ENCODE measurements around the gene FTO.

The FTO gene

DNA sequence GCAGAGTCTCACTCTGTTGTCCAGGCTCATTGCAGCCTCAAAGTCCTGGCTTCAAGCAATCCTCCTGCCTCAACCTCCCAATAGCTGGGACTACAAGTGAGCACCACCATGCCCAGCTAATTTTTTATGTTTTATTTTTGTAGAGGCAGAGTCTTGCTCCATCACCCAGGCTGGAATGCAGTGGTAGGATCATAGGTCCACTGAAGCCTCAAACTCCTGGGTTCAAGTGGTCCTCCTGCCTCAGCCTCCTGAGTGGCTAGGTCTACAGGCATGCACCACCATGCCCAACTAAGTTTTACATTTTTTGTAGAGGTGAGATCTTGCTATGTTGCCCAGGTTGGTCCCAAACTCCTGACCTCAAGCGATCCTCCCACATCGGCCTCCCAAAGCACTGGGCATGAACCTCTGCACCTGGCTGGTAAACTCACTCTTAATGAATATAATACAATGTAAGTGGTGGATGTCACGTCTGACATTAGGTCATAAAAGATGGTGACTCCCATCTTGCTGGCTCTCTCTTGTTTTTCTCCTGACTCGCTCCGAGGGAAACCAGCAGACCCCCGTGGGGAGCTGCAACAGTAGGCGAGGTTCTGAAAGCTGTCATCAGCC is 456.4 kb downstream of the FTO start:
- Histone ChIP-seq H3K9me3 (replicated peaks in 1 of 2; ENCODE audit: control insufficient read depth in 2 of 2, insufficient read depth in 1 of 2, low read depth in 1 of 2, low read length in 2 of 2) (peaks cover 1 to 8% of the 10 kb centered on the region in 2 donors), H3K79me1 (ENCODE audit: low read depth, low read length) (no peaks in the 10 kb centered on the region)

DNA sequence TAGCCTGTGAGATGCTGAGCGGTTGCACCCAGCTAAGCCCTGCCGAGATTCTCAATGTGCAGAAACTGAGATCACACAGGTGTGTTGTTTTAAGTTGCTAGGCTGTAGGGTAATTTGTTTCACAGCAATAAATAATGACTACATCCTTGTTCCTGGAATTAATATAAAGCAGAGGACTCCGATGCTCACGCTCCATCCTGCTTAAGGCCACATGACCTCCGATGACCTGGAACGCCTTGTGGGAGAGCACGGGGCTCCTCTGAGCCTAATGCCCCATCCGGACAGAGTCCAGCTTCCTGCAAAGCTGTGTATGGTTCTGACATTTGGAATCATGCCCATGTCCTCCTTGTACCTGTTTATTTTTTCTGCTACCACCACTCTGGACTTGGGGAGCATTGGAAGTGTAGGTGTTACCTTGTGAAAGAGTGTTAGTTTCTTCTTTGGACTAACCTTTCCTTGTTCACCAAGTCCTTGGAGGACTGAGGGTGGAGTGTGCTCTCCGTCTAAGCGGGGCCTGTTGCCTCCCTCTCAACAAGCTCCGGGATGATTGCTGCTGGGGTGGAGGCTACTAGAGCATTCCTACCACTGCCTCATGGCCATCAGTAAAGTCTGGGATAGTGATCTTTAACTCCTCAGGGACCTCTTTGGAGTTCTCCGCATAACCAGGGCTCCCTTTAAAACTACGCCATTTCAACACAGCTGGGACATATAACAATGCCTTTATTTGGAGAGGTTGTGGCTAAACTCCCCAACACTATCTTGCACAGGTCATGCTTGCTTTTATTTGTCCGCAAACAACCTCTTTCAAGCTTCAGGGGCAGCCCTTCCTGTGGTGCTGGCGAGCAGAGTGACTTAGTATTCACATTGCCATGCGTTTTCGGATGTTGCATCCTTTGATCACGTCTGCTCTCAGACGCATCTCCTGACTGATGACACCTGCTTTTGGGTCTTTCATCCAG is 457.3 kb downstream of the FTO start:
- peaks cover 0 to 2% of the 10 kb centered on the region in 2 donors for H3K36me3 ChIP-seq (replicated peaks in 1 of 2; ENCODE audit: control insufficient read depth in 2 of 2, insufficient read depth in 2 of 2, low read length in 2 of 2)
- no peaks in the 10 kb centered on the region for H3K79me1 ChIP-seq (ENCODE audit: low read depth, low read length)
- no peak overlapping the region for H3K9ac ChIP-seq (ENCODE audit: low read depth, low read length, poor library complexity)
- no peak overlapping the region for H3K14ac ChIP-seq (ENCODE audit: low read length)
- H2BK5ac ChIP-seq (ENCODE audit: low read length) = no peak overlapping the region
- H3K4ac ChIP-seq (ENCODE audit: low read length) = no peak overlapping the region
- H3K27me3 ChIP-seq (ENCODE audit: control insufficient read depth in 3 of 3, insufficient read depth in 3 of 3, low read depth in 1 of 3, low read length in 3 of 3) = peaks cover 0 to 5% (median 0%) of the 10 kb centered on the region in 3 experiments
- H2AK5ac ChIP-seq (ENCODE audit: low read depth, low read length) = no peak overlapping the region
- no peak overlapping the region for H2BK120ac ChIP-seq (ENCODE audit: low read depth, low read length)
- no peak overlapping the region for H4K8ac ChIP-seq (ENCODE audit: low read depth, low read length)
- H3K4me1 ChIP-seq (ENCODE audit: control insufficient read depth in 2 of 2, insufficient read depth in 1 of 2, low read depth in 1 of 2, low read length in 2 of 2) = peaks cover 2 to 6% of the 10 kb centered on the region in 2 donors
- no peak overlapping the region for H3K4me3 ChIP-seq (ENCODE audit: low read length in 2 of 2)
- H2BK12ac ChIP-seq (ENCODE audit: low read length) = no peak overlapping the region
- H3K9me3 ChIP-seq (replicated peaks in 1 of 2; ENCODE audit: control insufficient read depth in 2 of 2, insufficient read depth in 1 of 2, low read depth in 1 of 2, low read length in 2 of 2) = peaks cover 1 to 8% of the 10 kb centered on the region in 2 donors
- no peak overlapping the region for H3K18ac ChIP-seq (ENCODE audit: low read length)
- H3K4me2 ChIP-seq (ENCODE audit: insufficient read depth, low read length, poor library complexity, severe bottlenecking) = no peak overlapping the region
- no peak for DNase-seq (ENCODE audit: low spot score)
- no peak overlapping the region for H2AFZ ChIP-seq (ENCODE audit: low read length)
- no peak overlapping the region for H2BK15ac ChIP-seq (ENCODE audit: low read length)
- no peak overlapping the region for H4K91ac ChIP-seq (ENCODE audit: low read depth, low read length, poor library complexity)
- no peak overlapping the region for H3K23ac ChIP-seq (ENCODE audit: low read depth, low read length, poor library complexity)
- no peak overlapping the region for H3K27ac ChIP-seq (replicated peaks; ENCODE audit: low read length)
- no CpG with 5 or more reads among the region's 19 CpGs for WGBS, 2 donors (ENCODE audit: extremely low coverage in 2 of 2, insufficient read length in 2 of 2, insufficient replicate concordance in 1 of 2)

More for the DNA sequence above, 456.4 kb downstream of the FTO start:
- H3K14ac ChIP-seq (ENCODE audit: low read length) = no peak overlapping the region
- H2BK12ac ChIP-seq (ENCODE audit: low read length) = no peak overlapping the region
- no peak overlapping the region for H2AK5ac ChIP-seq (ENCODE audit: low read depth, low read length)
- peaks cover 0 to 2% of the 10 kb centered on the region in 2 donors for H3K36me3 ChIP-seq (replicated peaks in 1 of 2; ENCODE audit: control insufficient read depth in 2 of 2, insufficient read depth in 2 of 2, low read length in 2 of 2)
- no peak overlapping the region for H3K4me2 ChIP-seq (ENCODE audit: insufficient read depth, low read length, poor library complexity, severe bottlenecking)
- no peak overlapping the region for H2BK15ac ChIP-seq (ENCODE audit: low read length)
- peaks cover 0 to 5% (median 0%) of the 10 kb centered on the region in 3 experiments for H3K27me3 ChIP-seq (ENCODE audit: control insufficient read depth in 3 of 3, insufficient read depth in 3 of 3, low read depth in 1 of 3, low read length in 3 of 3)
- H2BK120ac ChIP-seq (ENCODE audit: low read depth, low read length) = no peak overlapping the region
- H3K4me1 ChIP-seq (ENCODE audit: control insufficient read depth in 2 of 2, insufficient read depth in 1 of 2, low read depth in 1 of 2, low read length in 2 of 2) = peaks cover 2 to 4% of the 10 kb centered on the region in 2 donors
- H4K91ac ChIP-seq (ENCODE audit: low read depth, low read length, poor library complexity) = no peak overlapping the region
- no peak overlapping the region for H3K4me3 ChIP-seq (ENCODE audit: low read length in 2 of 2)
- H3K18ac ChIP-seq (ENCODE audit: low read length) = no peak overlapping the region
- DNase-seq (ENCODE audit: low spot score) = no peak
- no peak overlapping the region for H4K8ac ChIP-seq (ENCODE audit: low read depth, low read length)
- no peak overlapping the region for H3K27ac ChIP-seq (replicated peaks; ENCODE audit: low read length)
- H3K23ac ChIP-seq (ENCODE audit: low read depth, low read length, poor library complexity) = no peak overlapping the region
- WGBS, 2 donors (ENCODE audit: extremely low coverage in 2 of 2, insufficient read length in 2 of 2, insufficient replicate concordance in 1 of 2) = no CpG with 5 or more reads among the region's 7 CpGs
- H2BK5ac ChIP-seq (ENCODE audit: low read length) = no peak overlapping the region
- no peak overlapping the region for H3K9ac ChIP-seq (ENCODE audit: low read depth, low read length, poor library complexity)
- no peak overlapping the region for H2AFZ ChIP-seq (ENCODE audit: low read length)
- H3K4ac ChIP-seq (ENCODE audit: low read length) = no peak overlapping the region

DNA sequence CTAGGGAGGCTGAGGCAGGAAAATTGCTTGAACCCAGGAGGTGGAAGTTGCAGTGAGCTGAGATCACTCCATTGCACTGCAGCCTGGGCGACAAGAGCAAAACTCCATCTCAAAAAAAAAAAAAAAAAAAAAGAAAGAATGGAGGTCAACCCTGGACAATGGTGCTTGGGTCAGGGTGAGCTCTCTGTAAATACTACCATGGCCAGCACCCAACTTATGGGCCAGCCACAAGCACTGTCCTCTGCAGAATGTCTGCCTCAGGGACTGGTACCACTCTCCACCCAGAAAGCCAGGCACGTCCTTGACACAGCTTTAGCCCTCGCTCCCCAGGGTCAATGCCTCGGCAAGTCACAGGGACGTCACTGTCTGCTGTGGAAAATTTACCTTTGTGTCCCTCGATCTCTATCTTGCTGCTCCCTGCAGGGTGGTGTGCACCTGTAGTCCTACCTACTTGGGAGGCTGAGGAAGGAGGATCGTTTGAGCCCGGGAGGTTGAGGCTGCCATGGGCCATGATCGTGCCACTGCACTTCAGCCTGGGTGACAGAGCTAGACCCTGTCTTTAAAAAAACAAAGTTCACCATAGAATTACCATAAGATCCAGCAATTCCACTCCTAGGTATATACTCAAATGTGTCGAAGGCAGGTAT is 459.4 kb downstream of the FTO start:
- H3K9ac ChIP-seq (ENCODE audit: low read depth, low read length, poor library complexity) = no peak overlapping the region
- H2BK120ac ChIP-seq (ENCODE audit: low read depth, low read length) = no peak overlapping the region
- H3K27me3 ChIP-seq (ENCODE audit: control insufficient read depth in 3 of 3, insufficient read depth in 3 of 3, low read depth in 1 of 3, low read length in 3 of 3) = peaks cover 0 to 5% (median 0%) of the 10 kb centered on the region in 3 experiments
- no CpG with 5 or more reads among the region's 10 CpGs for WGBS, 2 donors (ENCODE audit: extremely low coverage in 2 of 2, insufficient read length in 2 of 2, insufficient replicate concordance in 1 of 2)
- no peak overlapping the region for H4K8ac ChIP-seq (ENCODE audit: low read depth, low read length)
- no peaks in the 10 kb centered on the region for H3K79me1 ChIP-seq (ENCODE audit: low read depth, low read length)
- no peaks in the 10 kb centered on the region for H3K36me3 ChIP-seq (replicated peaks in 1 of 2; ENCODE audit: control insufficient read depth in 2 of 2, insufficient read depth in 2 of 2, low read length in 2 of 2)
- H2BK12ac ChIP-seq (ENCODE audit: low read length) = no peak overlapping the region
- H2BK5ac ChIP-seq (ENCODE audit: low read length) = no peak overlapping the region
- no peak overlapping the region for H3K4ac ChIP-seq (ENCODE audit: low read length)
- peak overlapping the region; percentile 60 for H2AK5ac ChIP-seq (ENCODE audit: low read depth, low read length)
- no peak overlapping the region for H3K4me2 ChIP-seq (ENCODE audit: insufficient read depth, low read length, poor library complexity, severe bottlenecking)
- no peak overlapping the region for H4K91ac ChIP-seq (ENCODE audit: low read depth, low read length, poor library complexity)
- peak overlapping the region in 1 of 2 donors; percentile 66 for H3K4me3 ChIP-seq (ENCODE audit: low read length in 2 of 2)
- no peak overlapping the region for H2AFZ ChIP-seq (ENCODE audit: low read length)
- H3K4me1 ChIP-seq (ENCODE audit: control insufficient read depth in 2 of 2, insufficient read depth in 1 of 2, low read depth in 1 of 2, low read length in 2 of 2) = peaks cover 2 to 6% of the 10 kb centered on the region in 2 donors
- no peak overlapping the region for H3K27ac ChIP-seq (replicated peaks; ENCODE audit: low read length)
- H3K9me3 ChIP-seq (replicated peaks in 1 of 2; ENCODE audit: control insufficient read depth in 2 of 2, insufficient read depth in 1 of 2, low read depth in 1 of 2, low read length in 2 of 2) = peaks cover 1 to 3% of the 10 kb centered on the region in 2 donors
- H3K18ac ChIP-seq (ENCODE audit: low read length) = no peak overlapping the region
- no peak overlapping the region for H3K14ac ChIP-seq (ENCODE audit: low read length)
- no peak overlapping the region for H2BK15ac ChIP-seq (ENCODE audit: low read length)
- DNase-seq (ENCODE audit: low spot score) = no peak
- no peak overlapping the region for H3K23ac ChIP-seq (ENCODE audit: low read depth, low read length, poor library complexity)

Data from neuronal stem cell (in vitro differentiated cells).